ENCODE results near the gene PALLD.

PALLD gene

DNA sequence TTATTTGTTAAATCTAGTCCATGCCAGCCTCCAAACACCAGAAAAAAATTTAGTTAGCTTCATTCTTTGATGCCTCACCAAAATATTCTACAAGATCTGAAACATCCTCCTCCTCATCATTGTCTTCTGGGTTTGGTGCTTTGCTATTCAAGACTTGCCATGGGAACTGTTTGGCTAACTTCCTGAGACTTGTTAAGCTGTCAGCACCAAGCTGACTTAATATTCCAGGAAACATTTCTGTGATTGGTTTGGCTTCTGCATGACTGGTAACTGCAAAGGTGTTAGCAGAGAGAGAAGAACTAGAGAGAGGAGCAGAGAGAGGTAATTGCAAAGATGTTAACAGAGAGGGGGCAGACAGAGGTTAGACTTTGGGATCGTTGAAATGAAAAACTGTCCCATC, 101.3 kb downstream of the PALLD start:
- TF ChIP-seq GATA3 (IDR thresholded peaks at IDR 0.05; ENCODE audit: low read depth, low read length): no peak
- TF ChIP-seq GATA2 (IDR thresholded peaks at IDR 0.05; ENCODE audit: low read depth, low read length): no peak

DNA sequence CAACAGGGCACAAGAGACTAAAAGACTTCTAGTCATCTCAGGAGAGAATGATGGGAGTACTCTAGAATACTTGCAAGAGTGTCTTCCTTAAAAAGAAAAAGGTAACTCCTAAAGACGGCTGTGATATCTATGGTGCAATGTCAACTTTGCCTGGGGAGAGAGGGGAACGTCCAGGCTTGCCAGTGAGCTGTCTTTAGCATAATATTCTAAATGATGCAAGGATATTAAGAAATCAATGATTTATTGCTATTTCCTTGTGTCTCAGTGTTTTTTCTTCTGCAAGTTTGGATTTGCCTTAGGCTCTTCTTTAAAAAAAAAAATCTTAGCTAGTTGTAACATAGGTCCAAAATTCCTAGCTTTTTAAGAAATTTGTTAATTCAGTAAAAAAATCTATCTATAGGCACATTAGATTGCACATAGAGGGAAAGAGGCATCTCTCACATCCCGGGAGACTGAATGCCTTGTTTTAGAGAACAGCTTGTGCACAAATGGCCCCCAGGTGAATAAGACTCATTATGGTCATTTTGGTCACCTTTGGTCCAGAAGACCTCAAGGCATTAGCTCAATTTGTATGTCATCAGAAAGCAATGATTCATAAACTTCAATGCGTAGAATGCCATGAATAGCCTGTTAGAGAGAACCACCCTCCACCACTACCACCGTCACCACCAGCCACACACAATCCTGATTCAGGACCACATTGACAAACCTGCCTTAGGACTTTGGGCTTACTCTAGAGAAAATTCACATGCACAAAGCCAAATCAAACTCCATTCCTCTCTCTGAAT, 104.1 kb downstream of the PALLD start:
- TF ChIP-seq GATA3 (IDR thresholded peaks at IDR 0.05; ENCODE audit: low read depth, low read length) (no peak), GATA2 (IDR thresholded peaks at IDR 0.05; ENCODE audit: low read depth, low read length) (no peak)

DNA sequence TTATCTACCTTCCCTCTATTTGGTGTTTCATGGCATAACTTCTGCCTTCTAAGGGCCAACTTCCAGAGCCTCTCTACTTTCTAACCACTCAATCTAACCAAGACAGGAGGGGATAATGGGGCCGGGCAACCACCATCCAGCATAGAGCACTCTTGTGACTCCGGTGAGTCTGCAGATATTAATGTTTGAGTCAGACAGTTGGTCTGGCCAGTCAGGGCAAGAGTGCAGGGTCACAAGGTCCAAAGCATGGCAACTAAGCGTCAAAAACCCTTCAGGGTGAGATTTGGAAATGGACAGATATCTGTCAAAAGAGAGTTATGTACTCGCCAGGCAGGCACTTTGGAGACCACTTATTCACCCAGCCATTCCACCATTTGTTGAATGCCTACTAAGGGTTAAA, 105.0 kb downstream of the PALLD start:
- no peak for TF ChIP-seq GATA2 (IDR thresholded peaks at IDR 0.05; ENCODE audit: low read depth, low read length)
- no peak for TF ChIP-seq GATA3 (IDR thresholded peaks at IDR 0.05; ENCODE audit: low read depth, low read length)

DNA sequence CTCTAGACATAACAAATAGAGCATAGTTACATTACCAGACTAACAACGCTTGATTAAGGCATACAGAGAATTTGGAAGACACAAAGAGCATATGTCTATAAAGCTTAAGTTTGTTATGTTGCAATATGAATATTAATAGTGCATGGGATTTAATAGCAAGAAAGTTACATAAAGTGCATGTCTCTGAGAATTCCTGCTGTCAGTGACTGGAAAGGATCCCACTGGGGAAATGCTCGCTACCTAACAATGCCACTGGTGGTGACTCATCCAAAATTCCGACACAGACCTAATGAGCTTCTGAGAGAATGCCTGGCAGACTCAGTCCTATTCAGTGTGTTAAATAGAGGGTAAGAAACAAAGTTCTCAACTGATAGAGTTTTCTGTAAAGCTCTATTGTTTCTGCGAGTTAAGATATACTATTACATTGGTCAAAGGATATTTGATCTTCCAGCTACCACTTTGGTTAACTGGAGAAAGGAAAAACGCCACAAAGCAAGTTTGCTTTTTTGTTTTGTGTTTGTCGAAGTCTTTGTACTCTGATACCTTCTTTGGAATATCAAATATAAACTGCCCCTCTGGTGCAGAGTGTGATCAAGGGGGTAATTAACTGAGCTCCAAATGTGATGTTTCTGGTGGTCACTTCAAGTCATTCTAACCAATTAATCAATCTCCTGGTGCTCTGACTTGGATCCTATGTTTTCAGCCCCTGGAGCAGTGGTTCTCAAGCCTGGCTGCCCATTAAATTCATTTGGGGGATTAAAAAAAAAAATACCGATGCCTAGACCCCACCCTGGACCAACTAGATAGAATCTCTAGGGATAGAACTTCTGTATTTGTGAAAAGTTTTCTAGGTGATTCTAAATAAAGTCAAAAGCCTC, 107.9 kb downstream of the PALLD start:
- TF ChIP-seq GATA2 (IDR thresholded peaks at IDR 0.05; ENCODE audit: low read depth, low read length) (no peak), GATA3 (IDR thresholded peaks at IDR 0.05; ENCODE audit: low read depth, low read length) (no peak)

- TF ChIP-seq GATA2 (IDR thresholded peaks at IDR 0.05; ENCODE audit: low read depth, low read length) (no peak), GATA3 (IDR thresholded peaks at IDR 0.05; ENCODE audit: low read depth, low read length) (no peak)
Observed at GRCh38 chr4:168605411-168605810, 108.6 kb downstream of the PALLD start.

DNA sequence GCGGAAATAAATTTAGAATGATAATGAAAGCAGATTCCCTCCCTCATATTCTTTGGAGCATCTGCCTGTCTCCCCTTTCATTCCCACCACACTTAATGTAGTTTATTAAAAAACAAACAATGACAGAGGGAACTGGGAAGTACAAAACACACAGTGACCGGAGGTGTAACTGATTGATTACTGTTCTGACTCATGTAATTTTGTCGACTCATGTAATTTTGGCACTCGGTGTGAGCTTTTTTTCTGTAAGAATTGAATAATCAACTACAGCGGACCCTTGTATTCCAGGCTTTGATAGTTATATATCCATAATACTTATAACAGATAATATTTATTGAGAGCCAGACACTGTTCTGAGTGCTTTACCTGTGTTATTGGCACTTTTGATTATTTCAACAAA, 110.4 kb downstream of the PALLD start:
- TF ChIP-seq GATA3 (IDR thresholded peaks at IDR 0.05; ENCODE audit: low read depth, low read length) (no peak), GATA2 (IDR thresholded peaks at IDR 0.05; ENCODE audit: low read depth, low read length) (no peak)

GRCh38 chr4:168608771-168609170, 111.9 kb downstream of the PALLD start:
- no peak for TF ChIP-seq GATA2 (IDR thresholded peaks at IDR 0.05; ENCODE audit: low read depth, low read length)

- no peak for TF ChIP-seq GATA3 (IDR thresholded peaks at IDR 0.05; ENCODE audit: low read depth, low read length)
- TF ChIP-seq GATA2 (IDR thresholded peaks at IDR 0.05; ENCODE audit: low read depth, low read length): no peak
Observed at GRCh38 chr4:168609369-168609768, 112.5 kb downstream of the PALLD start.

DNA sequence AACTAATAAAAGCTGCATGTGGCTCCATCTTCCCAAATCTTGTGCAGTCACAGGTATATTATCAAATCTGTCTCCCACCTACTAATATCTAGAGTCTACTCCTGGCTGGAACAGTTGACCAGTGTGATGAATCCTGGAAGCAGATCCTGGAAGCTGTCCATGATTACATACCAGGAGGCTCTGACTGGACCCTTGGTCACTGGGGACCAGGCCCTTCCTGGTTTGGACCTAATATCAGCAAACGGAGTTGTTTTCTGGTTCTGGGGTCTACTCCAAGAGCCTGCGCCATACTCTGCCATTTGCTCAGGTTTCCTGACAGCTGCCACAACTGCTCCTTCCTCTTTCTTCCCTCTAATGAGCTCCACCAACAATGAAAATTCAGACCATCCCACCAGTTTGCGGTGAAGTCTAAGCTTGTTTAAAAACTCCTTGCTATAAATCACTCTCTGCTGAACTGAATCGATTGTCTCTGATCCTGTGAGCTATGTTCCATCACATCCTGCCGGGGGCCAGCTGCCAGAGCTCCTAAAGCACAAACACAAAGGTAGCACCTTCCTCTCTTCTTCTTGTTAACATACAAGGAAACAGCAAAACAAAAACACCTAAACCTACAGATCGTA, 114.2 kb downstream of the PALLD start:
- no peak for TF ChIP-seq GATA3 (IDR thresholded peaks at IDR 0.05; ENCODE audit: low read depth, low read length)
- no peak for TF ChIP-seq GATA2 (IDR thresholded peaks at IDR 0.05; ENCODE audit: low read depth, low read length)

- TF ChIP-seq GATA3 (IDR thresholded peaks at IDR 0.05; ENCODE audit: low read depth, low read length): no peak
Observed at GRCh38 chr4:168612450-168613135, 115.7 kb downstream of the PALLD start.

GRCh38 chr4:168613869-168614268, 117.0 kb downstream of the PALLD start:
- TF ChIP-seq GATA3 (IDR thresholded peaks at IDR 0.05; ENCODE audit: low read depth, low read length) (no peak), GATA2 (IDR thresholded peaks at IDR 0.05; ENCODE audit: low read depth, low read length) (no peak)

DNA sequence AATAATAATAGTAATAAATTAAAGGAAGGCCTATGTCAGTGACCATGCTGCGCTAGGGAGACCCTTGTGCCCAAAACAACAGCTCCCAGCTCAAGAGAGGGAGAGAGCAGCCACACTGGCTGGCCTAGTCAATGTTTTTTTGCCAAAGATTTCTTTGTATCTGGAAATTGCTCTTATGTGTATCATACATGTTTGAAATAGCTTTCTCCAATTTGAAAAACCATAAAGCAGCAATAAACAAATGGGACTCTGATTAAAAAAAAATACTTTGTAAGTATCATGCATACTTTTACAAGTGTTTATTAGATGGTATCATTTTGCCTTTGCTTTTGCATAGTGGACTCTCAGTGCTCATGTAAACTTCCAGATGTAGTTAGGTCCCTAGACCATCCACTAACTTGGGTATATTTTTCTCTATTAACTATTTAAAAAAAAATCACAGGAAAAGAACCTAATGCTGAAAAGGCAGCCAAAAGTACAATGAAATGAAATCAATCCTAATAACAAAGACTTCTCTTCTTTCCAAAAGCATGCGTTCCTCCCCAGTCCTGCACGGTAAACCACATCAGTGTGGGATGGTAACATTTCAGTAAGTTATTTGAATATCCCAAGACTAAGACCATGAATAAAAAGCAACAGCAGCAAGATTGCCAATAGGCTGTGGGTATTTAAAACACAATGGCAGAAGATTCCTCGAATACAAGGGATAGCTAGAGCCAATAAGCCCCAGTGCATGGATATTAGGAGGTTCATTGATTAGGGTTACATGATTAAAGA, 117.6 kb downstream of the PALLD start:
- no peak for TF ChIP-seq GATA2 (IDR thresholded peaks at IDR 0.05; ENCODE audit: low read depth, low read length)
- TF ChIP-seq GATA3 (IDR thresholded peaks at IDR 0.05; ENCODE audit: low read depth, low read length): no peak

GRCh38 chr4:168615294-168616065, 118.6 kb downstream of the PALLD start:
- TF ChIP-seq GATA2 (IDR thresholded peaks at IDR 0.05; ENCODE audit: low read depth, low read length): no peak
- TF ChIP-seq GATA3 (IDR thresholded peaks at IDR 0.05; ENCODE audit: low read depth, low read length): no peak
